ENCODE data around the gene TBATA.
"Not testable (repeated sequence)": the region's sequence is repeated elsewhere in the genome, so short reads cannot be mapped to it uniquely, and the experiment has no call there.

TBATA gene

DNA sequence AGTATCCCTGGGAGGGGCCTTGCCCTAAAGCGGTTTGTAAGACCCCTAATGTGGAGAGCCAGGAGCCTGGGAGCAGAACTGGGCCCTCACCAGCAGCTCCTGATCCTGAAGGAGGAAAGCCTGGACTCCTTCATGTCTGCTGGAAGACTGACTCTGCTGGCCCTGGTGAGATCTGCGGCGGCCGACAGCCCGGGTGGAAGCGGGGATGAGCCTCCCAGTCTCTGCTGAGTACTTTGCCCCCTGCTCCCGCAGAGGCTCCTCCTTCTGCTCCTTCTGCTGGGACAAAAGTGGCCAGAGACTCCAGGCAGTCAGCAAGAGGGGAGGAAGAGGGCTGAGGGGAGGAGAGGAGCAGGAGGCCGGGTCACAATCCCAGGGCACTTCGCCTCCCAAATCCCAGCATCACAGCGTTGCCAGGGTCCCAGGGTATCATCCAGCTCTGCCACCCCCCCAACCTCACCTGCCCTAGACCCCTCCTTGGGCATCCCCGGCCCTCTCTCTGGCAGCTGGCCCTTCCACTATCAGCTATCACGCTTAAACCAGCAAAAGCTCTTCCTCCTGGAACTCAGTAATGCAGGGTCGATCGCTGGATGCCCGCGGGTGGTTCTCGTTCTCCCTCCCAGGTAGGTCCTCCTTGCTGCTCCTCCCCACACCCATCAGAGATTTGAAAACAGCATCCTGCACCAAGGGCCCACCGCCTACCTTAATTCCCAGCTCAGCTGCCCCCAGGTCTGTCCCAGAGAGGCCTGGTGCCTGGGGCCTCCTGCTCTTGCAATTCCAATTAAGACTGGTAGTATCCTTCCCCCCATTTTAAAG is 7.9 kb downstream of the TBATA start:
- no peak for DNase-seq

DNA sequence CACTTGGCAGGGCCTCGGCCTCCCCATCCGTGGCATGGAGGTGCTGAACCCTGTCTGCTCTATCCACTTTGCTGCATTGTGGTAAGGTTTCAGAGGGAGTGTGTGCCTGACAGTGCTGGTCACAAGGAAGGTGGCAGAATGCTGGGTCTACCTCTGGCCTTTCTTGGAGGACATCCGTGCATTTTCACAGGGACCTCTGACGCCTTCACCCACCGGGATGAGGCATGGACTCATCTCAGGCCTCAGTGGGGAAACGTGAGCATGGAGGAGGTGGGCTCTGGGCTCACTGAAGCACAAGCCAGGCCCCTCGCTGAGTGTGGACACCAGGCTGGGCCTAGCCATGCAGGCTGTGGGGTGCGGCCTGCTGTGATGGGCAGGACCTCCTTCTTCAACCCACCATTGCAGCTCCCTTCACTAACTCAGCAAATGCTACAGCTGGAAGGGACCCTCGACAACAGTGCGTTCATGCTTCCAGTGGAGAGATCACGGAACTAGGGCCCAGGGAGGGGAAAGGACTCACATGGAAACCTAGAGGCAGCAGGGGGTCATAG is 8.6 kb downstream of the TBATA start:
- DNase-seq, result no peak

DNA sequence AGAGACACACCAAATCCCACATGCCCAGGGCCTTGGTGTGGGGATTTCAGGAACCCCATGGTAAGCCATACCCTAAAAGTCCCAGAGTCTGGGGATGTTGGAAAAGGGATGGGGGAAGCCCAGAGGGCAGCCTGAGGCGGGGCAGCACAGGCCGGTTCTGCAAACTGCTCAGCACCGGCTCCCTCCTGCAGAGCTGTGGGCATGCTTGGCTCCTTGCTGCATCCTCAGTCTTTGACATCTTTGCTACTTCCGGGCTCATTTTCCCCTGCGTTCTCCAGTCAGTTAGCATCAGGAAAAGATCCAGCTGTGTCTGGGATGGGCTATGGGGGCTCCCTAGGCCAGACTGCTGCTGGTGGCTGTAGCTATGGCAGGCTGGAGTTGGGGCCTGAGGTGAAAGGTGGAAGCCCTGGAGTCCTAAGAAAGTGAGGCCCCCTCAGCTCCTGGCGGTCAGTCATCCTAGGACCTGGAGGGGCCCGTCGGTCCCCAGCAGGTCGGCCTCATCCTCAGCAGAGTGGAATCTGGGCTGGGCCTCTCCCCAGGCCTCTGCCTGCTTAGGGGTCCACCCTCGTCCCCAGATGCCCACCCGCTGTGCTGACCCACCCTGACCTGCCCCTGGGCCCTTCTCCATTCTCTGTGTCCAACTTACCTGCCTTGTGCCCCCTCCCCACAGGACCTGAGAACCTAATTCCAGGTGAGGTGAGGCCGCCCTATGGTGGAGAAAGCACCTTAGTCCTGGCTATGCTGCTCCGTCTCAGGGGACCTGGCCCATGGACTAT is 9.3 kb downstream of the TBATA start:
- DNase-seq, result no peak

DNA sequence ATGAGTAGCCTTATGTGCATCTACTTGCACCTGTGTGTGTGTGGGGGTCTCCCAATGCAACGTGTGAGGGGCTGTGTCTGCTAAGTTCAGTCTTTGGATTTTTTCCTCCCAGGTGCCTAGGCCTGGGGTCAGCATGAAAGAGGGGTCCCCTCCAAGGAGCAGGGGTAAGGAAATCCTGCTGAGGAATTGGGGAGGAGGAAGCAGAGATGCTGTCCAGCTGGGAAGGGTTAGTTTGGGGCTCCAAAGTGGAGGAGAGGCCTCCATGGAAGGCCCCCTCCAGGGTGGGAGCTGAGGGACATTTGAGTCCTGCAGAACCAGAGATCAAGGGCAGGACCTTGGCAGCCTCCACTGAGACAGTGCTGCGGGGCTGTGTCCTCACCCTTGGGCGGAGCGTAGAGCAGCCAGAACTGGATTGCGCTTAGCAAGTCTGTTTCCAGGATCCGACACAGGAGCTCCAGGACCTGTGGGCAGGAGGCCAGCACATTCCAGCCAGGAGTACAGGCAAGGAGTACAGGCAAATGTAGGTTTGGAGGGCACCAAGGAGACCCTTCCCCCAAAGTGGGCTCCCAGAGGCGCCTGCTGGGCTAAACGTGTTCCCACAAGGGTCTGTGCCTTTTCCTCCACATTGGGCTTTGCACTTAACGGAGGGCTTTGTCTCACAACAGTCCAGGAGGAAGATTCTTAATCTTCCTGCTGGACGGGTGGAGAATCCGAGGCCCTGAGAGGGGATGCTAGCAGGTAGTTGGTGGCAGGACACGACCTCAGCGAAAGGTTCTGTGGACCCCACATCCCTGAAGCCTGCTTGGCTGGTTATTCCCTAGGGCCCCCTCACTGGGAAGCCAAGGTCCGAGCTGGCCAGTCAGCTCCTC is 10.1 kb downstream of the TBATA start:
- no peak for DNase-seq

DNA sequence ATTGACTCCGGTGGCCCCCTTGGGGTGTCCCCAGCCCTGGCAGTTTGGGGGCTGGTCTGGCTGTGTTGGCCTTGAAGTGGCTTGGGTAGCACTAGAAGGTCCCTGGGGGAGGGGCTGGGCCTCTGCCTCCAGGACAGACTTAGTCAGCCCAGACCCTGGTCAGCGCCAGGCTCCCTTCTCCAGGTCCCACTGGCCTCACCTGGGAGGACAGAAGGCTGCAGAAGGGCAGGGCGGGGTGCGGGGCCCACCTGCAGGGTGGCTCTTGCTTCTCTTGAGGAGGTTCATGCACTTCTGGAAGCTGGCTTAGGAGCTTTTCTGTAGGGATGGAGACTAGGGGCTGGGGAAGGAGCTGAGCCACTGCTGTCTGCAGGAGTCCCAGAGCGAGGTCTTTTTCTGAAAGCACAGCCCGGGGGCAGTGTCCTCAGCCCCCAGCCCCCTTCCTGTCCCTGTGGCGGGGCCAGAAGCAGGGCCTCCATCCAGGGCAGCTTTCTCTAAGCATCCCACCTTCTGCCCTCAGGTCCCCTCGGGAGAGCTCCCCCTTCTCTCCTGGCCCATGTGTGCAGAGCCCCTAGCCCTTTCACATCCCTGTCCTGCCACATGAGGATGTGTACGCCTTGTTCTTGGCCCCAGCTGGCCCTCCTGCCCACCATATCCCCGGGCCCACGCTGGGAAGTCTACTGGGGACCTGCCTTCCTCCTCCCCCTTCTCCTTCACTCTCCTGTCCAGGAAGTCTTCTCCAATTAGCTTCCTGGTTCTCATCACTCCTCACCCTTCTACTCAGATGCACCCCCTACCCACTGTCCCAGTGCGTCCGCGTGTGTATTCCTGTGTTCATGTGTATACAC is 11.0 kb downstream of the TBATA start:
- no peak for DNase-seq

DNA sequence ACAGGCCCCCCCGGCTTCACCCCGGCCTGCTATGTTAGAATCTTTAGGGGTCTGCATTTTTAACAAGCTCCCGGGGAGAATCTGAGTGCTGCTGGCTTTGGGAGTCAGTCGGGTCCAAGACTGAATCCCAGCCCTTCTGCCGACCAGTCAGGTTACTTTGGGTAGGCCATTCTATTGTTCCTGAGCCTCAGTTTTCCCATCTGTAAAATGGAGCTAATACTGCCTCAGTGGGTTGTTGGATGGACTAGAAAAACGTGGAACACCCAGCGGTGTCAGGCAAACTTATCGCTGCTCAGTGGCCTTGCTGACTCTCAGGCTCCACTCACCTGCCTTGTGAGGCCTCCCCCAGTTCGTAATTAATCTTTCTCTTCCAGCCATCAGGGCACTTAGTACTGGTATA is 11.7 kb downstream of the TBATA start:
- no peak for DNase-seq

DNA sequence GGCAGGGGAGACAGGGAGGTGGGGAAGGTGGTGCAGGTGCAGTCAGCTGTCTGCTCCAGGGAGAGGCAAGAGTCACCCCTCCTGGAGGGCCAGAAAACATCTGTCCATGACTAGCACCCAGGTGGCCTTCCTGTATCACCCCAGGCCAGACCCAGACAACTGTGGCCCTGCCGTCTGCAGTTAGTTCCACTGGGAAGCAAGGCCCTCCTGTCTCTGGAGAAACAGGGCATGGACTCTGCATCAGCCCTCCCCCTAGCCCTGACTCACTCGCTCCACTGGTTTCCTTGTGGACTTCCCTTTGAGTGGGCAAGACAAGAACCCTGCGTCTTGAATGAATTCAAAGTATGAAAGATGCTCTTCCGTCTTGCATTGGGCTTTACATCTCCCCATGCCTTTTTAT is 12.6 kb downstream of the TBATA start:
- DNase-seq, result no peak

DNA sequence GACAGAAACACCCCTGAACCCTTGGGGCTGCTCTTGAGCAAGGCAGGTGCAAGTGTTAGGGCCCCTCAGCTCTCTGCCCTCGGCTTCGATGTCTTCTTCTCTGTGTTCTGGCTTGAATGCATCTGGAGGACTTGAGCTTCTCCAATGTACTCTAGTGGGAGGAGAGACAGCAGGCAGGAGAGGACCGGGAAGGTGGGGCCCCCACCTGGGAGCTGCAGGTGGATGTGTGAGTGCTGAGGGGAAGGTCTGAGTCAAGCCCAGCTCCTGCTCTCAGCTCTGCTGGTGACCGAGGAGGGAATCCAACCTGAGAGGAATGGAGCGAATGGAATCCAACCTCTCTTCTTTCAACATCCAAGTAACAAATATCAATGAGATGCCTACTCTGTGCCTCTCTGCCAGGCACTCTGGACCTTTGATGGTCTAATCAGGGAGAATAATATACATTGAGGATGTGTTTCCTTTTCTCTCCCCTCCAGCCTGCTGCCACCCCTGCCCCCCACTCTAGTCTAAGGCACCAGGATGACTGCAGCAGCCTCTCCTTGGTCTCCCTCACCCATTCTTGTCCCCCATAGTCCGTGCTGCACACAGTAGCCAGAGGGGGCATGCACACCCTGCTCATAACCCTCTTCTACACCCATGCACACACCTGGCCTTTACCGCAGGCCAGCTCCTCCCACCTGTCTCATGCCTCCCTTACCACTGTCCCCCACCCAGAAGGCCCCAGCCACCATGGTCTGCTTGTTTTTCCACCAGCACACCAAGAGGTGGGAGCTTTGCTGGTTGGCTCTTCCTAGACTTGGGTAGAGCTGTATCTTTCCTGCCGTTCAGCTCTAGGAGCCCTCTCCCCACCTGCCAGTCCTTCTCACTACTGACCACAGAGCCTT is 13.6 kb downstream of the TBATA start:
- DNase-seq, result no peak

DNA sequence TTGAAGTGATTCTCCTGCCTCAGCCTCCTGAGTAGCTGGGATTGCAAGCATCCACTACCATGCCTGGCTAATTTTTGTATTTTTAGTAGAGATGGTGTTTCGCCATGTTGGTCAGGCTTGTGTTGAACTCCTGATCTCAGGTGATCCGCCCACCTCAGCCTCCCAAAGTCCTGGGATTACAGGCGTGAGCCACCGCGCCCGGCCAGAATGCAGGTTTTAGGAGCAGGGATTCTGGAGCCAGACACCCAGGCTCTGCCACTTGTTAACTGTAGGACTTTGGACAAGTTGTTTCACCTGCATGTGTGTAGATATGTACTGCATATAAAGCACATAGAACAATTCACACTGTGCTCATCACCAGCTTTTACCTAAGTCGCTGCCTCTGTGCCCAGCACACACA is 14.7 kb downstream of the TBATA start:
- DNase-seq, result not testable (repeated sequence)

DNA sequence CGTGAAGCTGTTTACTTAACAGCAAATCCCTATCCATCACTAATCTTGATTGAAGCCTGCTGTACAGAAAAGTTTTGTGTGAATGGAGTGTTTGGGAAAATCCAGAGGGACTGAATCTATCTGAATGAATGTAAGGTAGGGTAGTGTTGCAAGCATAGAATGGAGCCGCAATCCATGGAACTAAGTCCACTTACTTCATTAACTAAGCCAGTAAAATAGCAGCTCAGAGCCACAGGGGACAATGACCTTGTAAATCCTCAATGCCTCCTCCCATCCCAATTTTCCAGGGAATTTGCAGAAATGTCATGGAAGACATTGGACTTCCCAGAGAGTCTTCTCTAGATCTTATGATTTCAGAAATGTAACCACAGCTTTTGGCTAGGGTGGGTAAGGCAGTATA is 15.2 kb downstream of the TBATA start:
- DNase-seq, result no peak

DNA sequence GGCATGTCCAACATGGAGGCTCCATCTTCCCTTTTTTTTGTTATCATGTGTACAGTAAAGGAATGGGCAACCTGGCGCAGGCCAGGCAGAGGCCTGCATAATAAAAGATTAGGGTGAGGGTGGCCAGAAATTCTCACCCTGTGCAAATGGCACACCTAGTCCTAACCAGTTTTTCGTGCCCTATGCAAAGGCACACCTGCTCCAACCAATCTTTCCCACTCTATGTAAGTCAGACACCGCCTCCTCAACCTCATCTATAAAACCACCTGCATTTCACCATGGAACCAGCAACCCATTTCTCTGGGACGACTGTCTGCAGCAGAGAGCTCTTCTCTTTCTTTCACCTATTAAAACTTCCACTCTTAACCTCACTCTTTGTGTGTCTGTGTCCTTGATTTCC is 16.1 kb downstream of the TBATA start:
- no peak for DNase-seq

DNA sequence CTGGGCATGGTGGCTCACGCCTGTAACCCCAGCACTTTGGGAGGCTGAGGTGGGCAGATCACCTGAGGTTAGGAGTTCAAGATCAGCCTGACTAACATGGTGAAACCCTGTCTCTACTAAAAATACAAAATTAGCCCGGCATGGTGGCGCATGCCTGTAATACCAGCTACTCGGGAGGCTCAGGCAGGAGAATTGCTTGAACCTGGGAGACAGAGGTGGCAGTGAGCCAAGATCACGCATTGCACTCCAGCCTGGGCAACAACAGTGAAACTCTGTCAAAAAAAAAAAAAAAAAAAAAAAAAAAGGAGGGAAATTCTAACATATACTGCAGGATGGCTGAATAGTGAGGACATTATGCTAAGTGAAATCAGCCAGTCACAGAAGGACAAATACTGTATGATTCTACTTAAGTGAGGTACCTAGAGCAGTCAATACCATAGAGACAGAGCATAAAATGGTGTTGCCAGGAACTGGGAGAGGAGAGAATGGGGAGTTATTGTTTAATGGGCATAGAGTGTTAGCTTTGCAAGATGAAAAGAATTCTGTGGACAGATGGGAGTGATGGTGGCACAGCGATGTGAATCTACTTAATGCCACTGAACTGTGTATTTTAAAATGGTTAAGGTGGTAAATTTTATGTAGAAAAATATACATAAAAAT is 17.0 kb downstream of the TBATA start:
- DNase-seq, result not testable (repeated sequence)

DNA sequence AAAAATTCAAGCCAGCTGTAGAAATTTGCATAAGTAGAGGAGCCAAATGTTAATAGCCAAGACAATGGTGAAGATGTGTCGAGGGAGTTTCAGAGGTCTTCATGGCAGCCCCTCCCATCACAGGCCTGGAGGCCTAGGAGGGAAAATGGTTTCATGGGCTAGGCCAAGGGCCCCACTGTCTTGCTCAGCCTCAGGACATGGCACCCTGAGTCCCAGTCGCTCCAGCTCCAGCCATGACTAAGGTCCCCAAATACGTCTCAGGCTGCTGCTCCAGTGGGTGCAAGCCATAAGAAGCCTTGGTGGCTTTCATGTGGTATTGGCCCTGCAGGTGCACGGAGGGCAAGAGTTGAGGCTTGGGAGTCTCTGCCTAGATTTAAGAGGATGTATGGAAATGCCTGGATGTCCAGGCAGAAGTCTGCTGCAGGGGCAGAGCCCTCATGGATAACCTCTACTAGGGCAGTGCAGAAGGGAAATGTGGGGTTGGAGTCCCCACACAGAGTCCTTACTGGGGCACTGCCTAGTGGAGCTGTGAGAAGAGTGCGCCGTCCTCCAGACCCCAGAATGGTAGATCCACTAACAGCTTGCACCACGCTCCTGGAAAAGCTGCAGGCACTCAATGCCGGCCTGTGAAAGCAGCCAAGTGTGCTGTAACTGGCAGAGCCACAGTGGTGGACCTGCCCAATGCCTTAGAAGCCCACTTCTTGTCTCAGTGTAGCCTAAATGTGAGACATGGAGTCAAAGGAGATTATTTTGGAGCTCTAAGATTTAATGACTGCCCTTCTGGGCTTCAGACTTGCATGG is 19.2 kb downstream of the TBATA start:
- DNase-seq, result no peak

DNA sequence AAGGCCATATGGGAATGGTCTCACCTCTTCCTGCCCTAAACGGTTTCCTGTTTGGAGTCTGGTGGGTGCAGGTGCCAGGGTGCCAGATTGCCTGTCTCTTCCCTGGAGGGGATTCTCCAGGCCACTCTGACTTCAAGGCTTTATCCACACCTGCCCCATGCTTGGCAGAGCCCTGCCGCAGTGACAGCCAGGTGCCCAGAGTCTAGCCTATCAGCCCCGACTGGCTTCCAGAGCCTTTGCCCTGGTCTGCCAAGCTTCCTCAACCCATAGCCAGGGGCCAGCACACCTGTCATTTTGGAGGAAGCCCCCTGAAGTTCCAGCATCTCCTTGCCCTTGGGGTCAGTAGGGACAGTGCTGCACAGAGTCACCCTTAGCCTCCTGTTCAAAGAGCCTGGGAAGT is 21.6 kb downstream of the TBATA start:
- no peak for DNase-seq

DNA sequence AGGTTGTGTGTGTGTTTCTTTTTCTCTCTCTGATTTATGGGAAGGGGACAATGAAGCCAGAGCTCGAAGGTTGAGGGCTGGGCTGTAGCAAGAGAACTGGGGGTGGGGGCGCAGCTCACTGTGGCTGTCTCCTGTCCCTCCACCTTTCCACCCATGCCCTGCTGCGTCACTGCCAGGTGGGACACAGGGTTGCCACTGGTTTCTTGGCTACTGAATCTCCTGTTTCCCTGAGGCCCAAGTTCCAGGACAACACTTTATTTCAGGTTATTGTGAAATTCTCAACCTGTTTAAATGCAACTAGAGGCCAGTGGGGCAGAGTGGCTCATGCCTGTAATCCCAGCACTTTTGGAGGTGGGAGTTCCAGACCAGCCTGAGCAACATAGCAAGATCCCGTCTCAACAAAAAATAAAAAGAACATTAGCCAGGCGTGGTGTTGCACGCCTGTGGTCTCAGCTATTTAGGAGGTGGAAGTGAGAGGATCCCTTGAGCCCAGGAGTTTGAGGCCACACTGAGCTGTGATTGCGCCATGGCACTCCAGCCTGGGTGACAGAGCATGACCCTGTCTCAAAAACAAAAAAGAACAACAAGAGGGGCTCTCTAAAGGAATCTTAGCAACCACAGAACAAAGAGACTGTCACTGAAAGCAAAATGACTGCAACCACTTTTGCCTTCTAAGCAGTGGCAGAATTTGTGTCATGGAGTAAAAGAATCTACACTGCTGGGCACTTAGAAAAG is 22.6 kb downstream of the TBATA start:
- no peak for DNase-seq

DNA sequence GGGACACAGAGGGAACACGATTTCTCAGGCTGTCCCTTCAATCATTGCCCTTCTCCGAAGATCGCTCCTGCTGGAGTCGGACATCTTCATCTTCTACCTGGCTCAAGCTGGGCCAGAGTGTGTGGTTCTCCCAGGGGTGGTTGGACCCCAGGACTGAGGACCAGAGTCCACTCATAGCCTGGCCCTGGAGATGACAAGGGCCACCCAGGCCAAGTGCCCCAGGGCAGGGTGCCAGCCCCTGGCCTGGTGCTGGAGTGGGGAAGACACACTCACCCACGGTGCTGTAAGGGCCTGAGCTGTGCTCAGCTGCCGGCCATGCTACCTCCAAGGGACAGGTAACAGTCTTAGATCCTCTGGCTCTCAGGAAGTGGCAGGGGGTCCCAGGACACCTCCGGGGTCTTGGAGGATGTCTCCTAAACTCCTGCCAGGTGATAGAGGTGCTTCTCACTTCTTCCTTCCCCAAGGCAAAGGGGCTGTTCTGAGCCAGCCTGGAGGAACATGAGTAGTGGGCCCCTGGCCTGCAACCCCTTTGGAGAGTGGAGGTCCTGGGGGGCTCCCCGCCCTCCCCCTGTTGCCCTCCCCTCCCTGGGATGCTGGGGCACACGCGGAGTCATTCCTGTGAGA is 23.3 kb downstream of the TBATA start:
- no peak for DNase-seq

DNA sequence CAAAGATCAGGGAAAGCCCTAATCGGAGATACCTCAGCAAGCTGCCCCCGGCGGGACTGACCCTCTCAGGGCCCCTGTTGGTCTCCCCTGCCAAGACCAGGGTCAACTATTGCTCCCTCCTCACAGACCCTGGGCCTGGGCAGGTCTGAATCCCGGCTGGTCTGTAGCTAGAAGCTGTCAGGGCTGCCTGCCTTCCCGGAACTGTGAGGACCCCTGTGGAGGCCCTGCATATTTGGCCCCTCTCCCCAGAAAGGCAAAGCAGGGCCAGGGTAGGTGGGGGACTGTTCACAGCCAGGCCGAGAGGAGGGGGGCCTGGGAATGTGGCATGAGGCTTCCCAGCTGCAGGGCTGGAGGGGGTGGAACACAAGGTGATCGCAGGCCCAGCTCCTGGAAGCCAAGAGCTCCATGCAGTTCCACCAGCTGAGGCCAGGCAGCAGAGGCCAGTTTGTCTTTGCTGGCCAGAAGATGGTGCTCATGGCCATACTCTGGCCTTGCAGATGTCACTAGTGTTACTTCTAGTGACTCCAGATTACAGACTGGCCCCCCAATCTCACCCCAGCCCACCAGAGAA is 24.1 kb downstream of the TBATA start:
- no peak for DNase-seq

DNA sequence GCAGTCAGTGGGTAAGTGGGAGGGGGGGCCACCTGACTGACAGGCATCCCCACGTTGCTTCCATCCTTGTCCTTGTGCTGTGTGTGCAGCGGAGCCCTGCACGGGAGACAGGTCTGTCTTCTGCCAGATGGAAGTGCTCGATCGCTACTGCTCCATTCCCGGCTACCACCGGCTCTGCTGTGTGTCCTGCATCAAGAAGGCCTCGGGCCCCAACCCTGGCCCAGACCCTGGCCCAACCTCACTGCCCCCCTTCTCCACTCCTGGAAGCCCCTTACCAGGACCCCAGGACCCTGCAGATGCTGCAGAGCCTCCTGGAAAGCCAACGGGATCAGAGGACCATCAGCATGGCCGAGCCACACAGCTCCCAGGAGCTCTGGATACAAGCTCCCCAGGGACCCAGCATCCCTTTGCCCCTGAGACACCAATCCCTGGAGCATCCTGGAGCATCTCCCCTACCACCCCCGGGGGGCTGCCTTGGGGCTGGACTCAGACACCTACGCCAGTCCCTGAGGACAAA is 24.8 kb downstream of the TBATA start:
- DNase-seq, result no peak

All from stimulated activated CD4-positive, alpha-beta T cell treated with anti-CD3 and anti-CD28 coated beads, Interleukin-4, amount 100 ng/mL, for 24 hours (primary cell).